A673 (cell line): ENCODE results near the gene TMEM174. TPM values are rescaled to one million over a fixed set of nuclear protein-coding genes. Genes with fewer than 3 reads are reported as not detected.

ENCODE experiments used
- BruUV-seq: library from RNA; stranded (reverse); fragments of 400-500 nt; replicated peaks from 2 replicates; lab custom pipeline; 2021; lab: Mats Ljungman, UMichigan
- CTCF ChIA-PET: fragments of 300-600 bp; sonication (Branson Sonifier 250); formaldehyde crosslinking; loops from one replicate; lab custom pipeline; 2022; ENCODE audit warnings: antibody characterized with exemption; lab: Charles Lee
- POLR2A ChIA-PET: fragments of 300-600 bp; sonication (Branson Sonifier 250); formaldehyde crosslinking; loops from one replicate; lab custom pipeline; 2022; ENCODE audit warnings: antibody characterized with exemption; ENCODE audit not compliant: low non-redundant PET; lab: Charles Lee
- DNase-seq: peaks from one replicate; pipeline ENCODE4 v3.0.0-alpha.2; 2015; ENCODE audit warnings: low spot score
- H3K27ac ChIP-seq: fragments of 200-600 bp; sonication (generic); 2 replicates; pipeline ENCODE4 v1.5.1; 2016; ENCODE audit warnings: mixed run types, low read depth, mild to moderate bottlenecking, mixed read lengths, antibody characterized with exemption, low read length; ENCODE audit not compliant: poor library complexity, severe bottlenecking
- H3K27me3 ChIP-seq: fragments of 200-600 bp; sonication (generic); replicated peaks from 2 replicates; pipeline ENCODE4 v1.6.1; 2017; ENCODE audit warnings: mixed run types, low read depth, mild to moderate bottlenecking, mixed read lengths, antibody characterized with exemption, low read length; ENCODE audit not compliant: insufficient read depth, poor library complexity
- H3K36me3 ChIP-seq: fragments of 200-600 bp; sonication (generic); 2 replicates; pipeline ENCODE4 v1.6.1; 2016; ENCODE audit warnings: mixed run types, mild to moderate bottlenecking, mixed read lengths, antibody characterized with exemption, low read length; ENCODE audit not compliant: insufficient read depth, poor library complexity, severe bottlenecking
- H3K4me1 ChIP-seq: fragments of 200-600 bp; sonication (generic); 2 replicates; pipeline ENCODE4 v1.6.1; 2017; ENCODE audit warnings: mixed run types, mild to moderate bottlenecking, mixed read lengths, antibody characterized with exemption, low read length; ENCODE audit not compliant: insufficient read depth, poor library complexity, severe bottlenecking
- H3K4me3 ChIP-seq: fragments of 200-600 bp; sonication (generic); 2 replicates; pipeline ENCODE4 v1.5.1; 2016; ENCODE audit warnings: low read depth, mixed run types, mild to moderate bottlenecking, mixed read lengths, low read length; ENCODE audit not compliant: poor library complexity, severe bottlenecking
- H3K9me3 ChIP-seq: fragments of 200-600 bp; sonication (generic); 2 replicates; pipeline ENCODE4 v1.6.1; 2016; ENCODE audit warnings: mixed run types, low read depth, mild to moderate bottlenecking, mixed read lengths, antibody characterized with exemption, low read length; ENCODE audit not compliant: poor library complexity, severe bottlenecking
- EZH2 ChIP-seq: fragments of 200-600 bp; sonication (generic); IDR thresholded peaks from 2 replicates; pipeline ENCODE4 v1.6.1; 2017; ENCODE audit warnings: borderline replicate concordance, low read depth, mild to moderate bottlenecking, mixed read lengths, antibody characterized with exemption, low read length; ENCODE audit not compliant: poor library complexity, severe bottlenecking
- intact Hi-C: fragments of 100-400 bp; cut with micrococcal nuclease; formaldehyde crosslinking; loops from one replicate; pipeline ENCODE4 v1.10.0; 2022; ENCODE audit not compliant: unreplicated experiment
- total RNA-seq: library from RNA; stranded (reverse); gene quantifications from 2 replicates; pipeline ENCODE4 v1.2.3, GENCODE V29; 2021
- TF ChIP-seq, protein P1 (sequence below): fragments of 300-800, 200-600 bp; sonication (generic); conservative IDR thresholded peaks from 2 replicates; pipeline ENCODE4 v1.5.1; 2017; ENCODE audit warnings: low read depth, mild to moderate bottlenecking, antibody characterized with exemption, low read length, moderate library complexity, mixed read lengths

Gene TMEM174
- total RNA-seq, 1 experiment from 2014 or later = not detected

DNA sequence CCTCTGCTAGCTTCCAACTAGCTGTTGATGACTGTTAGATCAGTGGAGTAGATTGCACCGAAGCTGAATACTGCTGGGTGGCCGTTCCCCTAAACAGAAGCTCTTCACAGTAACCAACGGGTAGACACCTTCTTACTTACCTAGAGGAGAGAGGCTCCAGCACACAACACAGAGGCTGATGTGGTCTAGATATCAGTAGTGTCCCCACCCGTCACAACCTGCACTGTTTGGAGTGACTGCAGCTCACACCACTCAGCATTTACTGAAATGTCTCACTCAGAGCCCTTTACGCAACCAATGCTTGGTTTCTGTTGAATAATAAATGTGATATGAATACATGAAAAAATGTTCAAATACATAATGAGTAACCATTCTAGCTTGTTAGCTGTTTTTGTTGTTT lies 5.3 kb downstream of the TMEM174 start:
- TF ChIP-seq, protein P1, sequence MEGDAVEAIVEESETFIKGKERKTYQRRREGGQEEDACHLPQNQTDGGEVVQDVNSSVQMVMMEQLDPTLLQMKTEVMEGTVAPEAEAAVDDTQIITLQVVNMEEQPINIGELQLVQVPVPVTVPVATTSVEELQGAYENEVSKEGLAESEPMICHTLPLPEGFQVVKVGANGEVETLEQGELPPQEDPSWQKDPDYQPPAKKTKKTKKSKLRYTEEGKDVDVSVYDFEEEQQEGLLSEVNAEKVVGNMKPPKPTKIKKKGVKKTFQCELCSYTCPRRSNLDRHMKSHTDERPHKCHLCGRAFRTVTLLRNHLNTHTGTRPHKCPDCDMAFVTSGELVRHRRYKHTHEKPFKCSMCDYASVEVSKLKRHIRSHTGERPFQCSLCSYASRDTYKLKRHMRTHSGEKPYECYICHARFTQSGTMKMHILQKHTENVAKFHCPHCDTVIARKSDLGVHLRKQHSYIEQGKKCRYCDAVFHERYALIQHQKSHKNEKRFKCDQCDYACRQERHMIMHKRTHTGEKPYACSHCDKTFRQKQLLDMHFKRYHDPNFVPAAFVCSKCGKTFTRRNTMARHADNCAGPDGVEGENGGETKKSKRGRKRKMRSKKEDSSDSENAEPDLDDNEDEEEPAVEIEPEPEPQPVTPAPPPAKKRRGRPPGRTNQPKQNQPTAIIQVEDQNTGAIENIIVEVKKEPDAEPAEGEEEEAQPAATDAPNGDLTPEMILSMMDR = no peak
- no peak for TF ChIP-seq EZH2
- Histone ChIP-seq H3K4me3 (no peak overlapping the region), H3K27ac (no peak overlapping the region), H3K4me1 (peaks cover 6% of the 10 kb centered on the region), H3K36me3 (no peaks in the 10 kb centered on the region), H3K9me3 (no peaks in the 10 kb centered on the region), H3K27me3 (peaks cover 6% of the 10 kb centered on the region)
- intact Hi-C loops = no loop called here
- POLR2A ChIA-PET = no interaction called here
- BruUV-seq = no TSS peak
- CTCF ChIA-PET = no interaction called here
- DNase-seq = no peak

DNA sequence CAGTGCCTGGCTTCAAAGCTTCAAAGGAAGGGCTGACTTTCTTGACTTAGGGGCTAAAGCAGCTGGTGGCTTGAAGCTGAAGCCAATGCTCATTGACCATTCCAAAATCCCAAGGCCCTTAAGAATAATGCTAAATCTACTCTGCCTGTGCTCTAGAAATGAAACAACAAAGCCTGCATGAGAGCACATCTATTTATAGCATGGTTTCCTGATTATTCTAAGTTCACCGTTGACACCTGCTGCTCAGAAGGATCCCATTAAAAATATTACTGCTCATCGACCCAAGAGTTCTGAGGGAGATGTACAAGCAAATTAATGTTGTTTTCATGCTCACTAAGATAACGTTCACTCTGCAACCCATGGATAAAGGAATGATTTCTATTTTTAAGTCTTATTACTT lies 6.7 kb downstream of the TMEM174 start:
- Histone ChIP-seq H3K27me3 (peaks cover 6% of the 10 kb centered on the region), H3K9me3 (no peaks in the 10 kb centered on the region), H3K4me1 (no peaks in the 10 kb centered on the region), H3K36me3 (no peaks in the 10 kb centered on the region), H3K4me3 (no peak overlapping the region), H3K27ac (no peak overlapping the region)
- DNase-seq = no peak
- no TSS peak for BruUV-seq
- no peak for TF ChIP-seq EZH2
- ChIA-PET POLR2A (no interaction called here), CTCF (no interaction called here)
- intact Hi-C loops = no loop called here

DNA sequence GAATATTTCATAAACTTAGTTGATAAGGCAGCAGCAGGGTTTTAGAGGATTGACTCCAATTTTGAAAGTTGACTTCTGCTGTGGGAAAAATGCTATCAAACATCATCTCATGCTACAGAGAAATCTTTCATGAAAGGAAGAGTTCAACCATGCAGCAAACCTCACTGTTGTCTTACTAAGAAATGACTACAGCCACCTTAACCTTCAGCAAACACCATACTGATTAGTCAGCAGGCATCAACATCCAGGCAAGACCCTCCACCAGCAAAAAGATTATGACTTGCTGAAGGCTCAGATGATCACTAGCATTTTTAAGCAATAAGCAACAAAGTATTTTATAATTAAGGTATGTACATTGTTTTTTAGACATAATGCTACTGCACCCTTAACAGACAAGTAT lies 7.6 kb downstream of the TMEM174 start:
- BruUV-seq = no TSS peak
- no peak for DNase-seq

More for the DNA sequence above, 7.6 kb downstream of the TMEM174 start:
- CTCF ChIA-PET = no interaction called here
- TF ChIP-seq, protein P1 = no peak
- no peak for TF ChIP-seq EZH2
- Histone ChIP-seq H3K36me3 (no peaks in the 10 kb centered on the region), H3K27me3 (peaks cover 6% of the 10 kb centered on the region), H3K4me1 (no peaks in the 10 kb centered on the region), H3K4me3 (no peak overlapping the region), H3K27ac (no peak overlapping the region), H3K9me3 (peaks cover 4% of the 10 kb centered on the region)
- intact Hi-C loops = no loop called here
- POLR2A ChIA-PET = no interaction called here
